ENCODE data around the gene ARHGEF17.

- TF ChIP-seq, protein P1, sequence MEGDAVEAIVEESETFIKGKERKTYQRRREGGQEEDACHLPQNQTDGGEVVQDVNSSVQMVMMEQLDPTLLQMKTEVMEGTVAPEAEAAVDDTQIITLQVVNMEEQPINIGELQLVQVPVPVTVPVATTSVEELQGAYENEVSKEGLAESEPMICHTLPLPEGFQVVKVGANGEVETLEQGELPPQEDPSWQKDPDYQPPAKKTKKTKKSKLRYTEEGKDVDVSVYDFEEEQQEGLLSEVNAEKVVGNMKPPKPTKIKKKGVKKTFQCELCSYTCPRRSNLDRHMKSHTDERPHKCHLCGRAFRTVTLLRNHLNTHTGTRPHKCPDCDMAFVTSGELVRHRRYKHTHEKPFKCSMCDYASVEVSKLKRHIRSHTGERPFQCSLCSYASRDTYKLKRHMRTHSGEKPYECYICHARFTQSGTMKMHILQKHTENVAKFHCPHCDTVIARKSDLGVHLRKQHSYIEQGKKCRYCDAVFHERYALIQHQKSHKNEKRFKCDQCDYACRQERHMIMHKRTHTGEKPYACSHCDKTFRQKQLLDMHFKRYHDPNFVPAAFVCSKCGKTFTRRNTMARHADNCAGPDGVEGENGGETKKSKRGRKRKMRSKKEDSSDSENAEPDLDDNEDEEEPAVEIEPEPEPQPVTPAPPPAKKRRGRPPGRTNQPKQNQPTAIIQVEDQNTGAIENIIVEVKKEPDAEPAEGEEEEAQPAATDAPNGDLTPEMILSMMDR (optimal IDR thresholded peaks at IDR 0.05 in 1 of 3, IDR thresholded peaks at IDR 0.05 in 1 of 3, conservative IDR thresholded peaks at IDR 0.05 in 1 of 3; ENCODE audit: extremely low read depth in 1 of 3, insufficient read depth in 2 of 3, low read length in 3 of 3), result no peak
- no peak for TF ChIP-seq EZH2 (IDR thresholded peaks at IDR 0.05; ENCODE audit: low read length)
Observed at GRCh38 chr11:73399636-73400035, 91.6 kb downstream of the ARHGEF17 start.

All from keratinocyte (primary cell).